ENCODE data around the gene RIN3. TPM values are rescaled to one million over a fixed set of nuclear protein-coding genes. Genes with fewer than 3 reads are reported as not detected.

The RIN3 gene
- total and polyA plus RNA-seq, 4 donors, result 5.0 to 15.6 (median 9.0) TPM

- no peak for TF ChIP-seq MAX (IDR thresholded peaks at IDR 0.05)
- TF ChIP-seq JUND (IDR thresholded peaks at IDR 0.05), result no peak
- no peak for TF ChIP-seq EGR1 (IDR thresholded peaks at IDR 0.05; ENCODE audit: low read depth in 2 of 2)
- TF ChIP-seq CTCF (IDR thresholded peaks at IDR 0.05; ENCODE audit: low read depth, low read length, missing input control), result no peak
- TF ChIP-seq REST (IDR thresholded peaks at IDR 0.05), result no peak
- TF ChIP-seq FOXA1 (IDR thresholded peaks at IDR 0.05), result no peak
- Histone ChIP-seq H3K9ac (ENCODE audit: low read depth in 1 of 2, low read length in 2 of 2) (no peak overlapping the region), H3K4me3 (ENCODE audit: low read depth in 1 of 3, low read length in 3 of 3) (no peak overlapping the region), H3K9me3 (ENCODE audit: control insufficient read depth in 4 of 4, low read length in 3 of 4) (no peaks in the 10 kb centered on the region), H3K36me3 (ENCODE audit: control insufficient read depth in 4 of 4, insufficient read depth in 3 of 4, low read depth in 1 of 4, low read length in 3 of 4) (peaks cover 0 to 18% (median 3%) of the 10 kb centered on the region in 4 donors), H3K27ac (ENCODE audit: low read depth in 1 of 2, low read length in 2 of 2) (no peak overlapping the region), H3K4me1 (ENCODE audit: control insufficient read depth in 4 of 4, insufficient read depth in 4 of 4, low read length in 3 of 4) (no peaks in the 10 kb centered on the region), H3K27me3 (ENCODE audit: control insufficient read depth in 4 of 4, insufficient read depth in 4 of 4, low read length in 3 of 4) (no peaks in the 10 kb centered on the region)
- WGBS, result 81% methylated on average over 4 of the region's 4 CpGs
- no peak for DNase-seq (ENCODE audit: low spot score)
Measured at GRCh38 chr14:92668276-92668973, 154.8 kb downstream of the RIN3 start.

GRCh38 chr14:92670160-92670559 is 156.6 kb downstream of the RIN3 start:
- Histone ChIP-seq H3K27me3 (ENCODE audit: control insufficient read depth in 4 of 4, insufficient read depth in 4 of 4, low read length in 3 of 4) (no peaks in the 10 kb centered on the region), H3K9ac (ENCODE audit: low read depth in 1 of 2, low read length in 2 of 2) (no peak overlapping the region), H3K36me3 (ENCODE audit: control insufficient read depth in 4 of 4, insufficient read depth in 3 of 4, low read depth in 1 of 4, low read length in 3 of 4) (peaks cover 0 to 23% (median 5%) of the 10 kb centered on the region in 4 donors), H3K4me3 (ENCODE audit: low read depth in 1 of 3, low read length in 3 of 3) (no peak overlapping the region), H3K4me1 (ENCODE audit: control insufficient read depth in 4 of 4, insufficient read depth in 4 of 4, low read length in 3 of 4) (no peaks in the 10 kb centered on the region), H3K27ac (ENCODE audit: low read depth in 1 of 2, low read length in 2 of 2) (no peak overlapping the region), H3K9me3 (ENCODE audit: control insufficient read depth in 4 of 4, low read length in 3 of 4) (no peaks in the 10 kb centered on the region)
- TF ChIP-seq JUND (IDR thresholded peaks at IDR 0.05) (no peak), RAD21 (IDR thresholded peaks at IDR 0.05) (no peak), YY1 (IDR thresholded peaks at IDR 0.05) (no peak), FOXA2 (IDR thresholded peaks at IDR 0.05) (no peak), HNF4A (conservative IDR thresholded peaks at IDR 0.05) (no peak), EGR1 (IDR thresholded peaks at IDR 0.05; ENCODE audit: low read depth in 2 of 2) (no peak), GABPA (IDR thresholded peaks at IDR 0.05 in 1 of 2, conservative IDR thresholded peaks at IDR 0.05 in 1 of 2) (no peak), ZBTB33 (IDR thresholded peaks at IDR 0.05) (no peak), HNF4G (IDR thresholded peaks at IDR 0.05) (no peak), CTCF (IDR thresholded peaks at IDR 0.05; ENCODE audit: low read depth, low read length, missing input control) (no peak), FOXA1 (IDR thresholded peaks at IDR 0.05) (no peak), NR2F2 (IDR thresholded peaks at IDR 0.05) (no peak)
- 86% methylated on average over 4 of the region's 4 CpGs for WGBS
- DNase-seq (ENCODE audit: low spot score), result no peak

Measured in liver (tissue), 9 donors.